Measurements from ENCODE around the gene GNB3. TPM values are rescaled to one million over a fixed set of nuclear protein-coding genes. Genes with fewer than 3 reads are reported as not detected.

The GNB3 gene
- total RNA-seq, 1 experiment from 2014 or later, result 0.21 TPM

GRCh38 chr12:6827437-6827911 is 13.3 kb upstream of the GNB3 start:
- BruUV-seq (replicated peaks), result no TSS peak
- H3K4me1 ChIP-seq (ENCODE audit: control insufficient read depth, insufficient read depth, low read length), result peaks cover 10% of the 10 kb centered on the region; the same call in 1 of the 2 replicates
- no peak overlapping the region; a peak in 1 of 4 replicates for H3K4me3 ChIP-seq (ENCODE audit: low read depth in 2 of 2, low read length in 2 of 2)
- no peaks in the 10 kb centered on the region for H3K36me3 ChIP-seq (ENCODE audit: control insufficient read depth, insufficient read depth, low read length)
- H3K27ac ChIP-seq (ENCODE audit: low read length), result 0 out of 2 replicates have a peak overlapping the region, but pooled peaks have one; percentile 29
- in situ Hi-C loops (cut with HindIII; ENCODE audit: low pct_unique_long_range_greater_than_20kb, low sequenced_read_pairs) (no loop called here), intact Hi-C loops (cut with micrococcal nuclease; ENCODE audit: unreplicated experiment) (loop anchor here (5.0 kb wide), 1 partner anchor 75 kb away; the partner anchor contains the start of gene MLF2)
- no peaks in the 10 kb centered on the region for H3K9me3 ChIP-seq (ENCODE audit: control insufficient read depth, insufficient read depth, low read depth, low read length)
- no peak for TF ChIP-seq POLR2AphosphoS5 (IDR thresholded peaks at IDR 0.05; ENCODE audit: low read depth, low read length)
- TF ChIP-seq CTCF (IDR thresholded peaks at IDR 0.05), result no peak
- TF ChIP-seq SIN3A (IDR thresholded peaks at IDR 0.05; ENCODE audit: borderline replicate concordance, insufficient read depth, low read depth, low read length), result no peak
- ATAC-seq (peak; percentile 49), DNase-seq (ENCODE audit: low read depth, low spot score) (no peak)
- CTCF ChIA-PET, result no interaction called here
- no peaks in the 10 kb centered on the region for H3K27me3 ChIP-seq (ENCODE audit: control insufficient read depth, insufficient read depth, low read length)
- POLR2A ChIA-PET, result no interaction called here

- DNase-seq (ENCODE audit: low read depth, low spot score), result no peak
- ATAC-seq, result no peak; the same call in 1 of the 2 replicates
- Histone ChIP-seq H3K36me3 (ENCODE audit: control insufficient read depth, insufficient read depth, low read length) (no peaks in the 10 kb centered on the region), H3K4me3 (ENCODE audit: low read depth in 2 of 2, low read length in 2 of 2) (peak within 1 kb of the TSS; percentile 65 to 67), H3K9me3 (ENCODE audit: control insufficient read depth, insufficient read depth, low read depth, low read length) (no peaks in the 10 kb centered on the region), H3K27ac (ENCODE audit: low read length) (peak within 1 kb of the TSS; percentile 63), H3K27me3 (ENCODE audit: control insufficient read depth, insufficient read depth, low read length) (no peaks in the 10 kb centered on the region), H3K4me1 (ENCODE audit: control insufficient read depth, insufficient read depth, low read length) (peaks cover 10% of the 10 kb centered on the region; the same call in 1 of the 2 replicates)
- in situ Hi-C loops (cut with HindIII; ENCODE audit: low pct_unique_long_range_greater_than_20kb, low sequenced_read_pairs) (no loop called here), intact Hi-C loops (cut with micrococcal nuclease; ENCODE audit: unreplicated experiment) (loop anchor here (5.0 kb wide), 1 partner anchor 76 kb away; the partner anchor contains the start of gene MLF2)
- ChIA-PET POLR2A (no interaction called here), CTCF (no interaction called here)
- TF ChIP-seq CTCF (IDR thresholded peaks at IDR 0.05) (peak; percentile 54), POLR2AphosphoS5 (IDR thresholded peaks at IDR 0.05; ENCODE audit: low read depth, low read length) (no peak)
- BruUV-seq (replicated peaks), result no TSS peak
Measured at GRCh38 chr12:6827982-6828780, 12.5 kb upstream of the GNB3 start, which contains the start of gene P3H3. Gene P3H3, plus strand, starts transcription at chr12:6828407. Its CDS starts 34 bp downstream, at chr12:6828441.

- Histone ChIP-seq H3K27ac (ENCODE audit: low read length) (peak overlapping the region; percentile 63), H3K9me3 (ENCODE audit: control insufficient read depth, insufficient read depth, low read depth, low read length) (no peaks in the 10 kb centered on the region), H3K4me1 (ENCODE audit: control insufficient read depth, insufficient read depth, low read length) (peaks cover 10% of the 10 kb centered on the region; the same call in 1 of the 2 replicates), H3K36me3 (ENCODE audit: control insufficient read depth, insufficient read depth, low read length) (no peaks in the 10 kb centered on the region), H3K27me3 (ENCODE audit: control insufficient read depth, insufficient read depth, low read length) (no peaks in the 10 kb centered on the region), H3K4me3 (ENCODE audit: low read depth in 2 of 2, low read length in 2 of 2) (peak overlapping the region; percentile 65 to 67)
- CTCF ChIA-PET, result interaction anchor here (0.6 kb wide), 1 partner anchor 118 kb away, joined by 5 read pairs; no protein-coding TSS in a partner anchor
- POLR2A ChIA-PET, result no interaction called here
- BruUV-seq (replicated peaks), result no TSS peak
- no peak; the same call in none of the 2 replicates for TF ChIP-seq CTCF (IDR thresholded peaks at IDR 0.05)
- TF ChIP-seq POLR2AphosphoS5 (IDR thresholded peaks at IDR 0.05; ENCODE audit: low read depth, low read length), result no peak
- no peak for TF ChIP-seq SIN3A (IDR thresholded peaks at IDR 0.05; ENCODE audit: borderline replicate concordance, insufficient read depth, low read depth, low read length)
- TF ChIP-seq REST (IDR thresholded peaks at IDR 0.05; ENCODE audit: insufficient read depth in 1 of 2, low read depth in 2 of 2, low read length in 1 of 2), result no peak
- TF ChIP-seq TCF7L2 (IDR thresholded peaks at IDR 0.05; ENCODE audit: low read depth, low read length), result no peak
- intact Hi-C loops (cut with micrococcal nuclease; ENCODE audit: unreplicated experiment) (loop anchor here (5.0 kb wide), 1 partner anchor 77 kb away; the partner anchor contains the start of gene MLF2), in situ Hi-C loops (cut with HindIII; ENCODE audit: low pct_unique_long_range_greater_than_20kb, low sequenced_read_pairs) (no loop called here)
- peak; percentile 42; the same call in 1 of the 2 replicates for ATAC-seq
- no peak for DNase-seq (ENCODE audit: low read depth, low spot score)
Measured at GRCh38 chr12:6828781-6829535, 11.8 kb upstream of the GNB3 start.
